ENCODE data around the gene CLDN25. TPM values are rescaled to one million over a fixed set of nuclear protein-coding genes. Genes with fewer than 3 reads are reported as not detected.

The CLDN25 gene
- total RNA-seq (2021; ENCODE audit: unreplicated experiment) (not detected), Bru-seq, nascent RNA (not detected), BruChase-seq, experiment 1, labeled RNA remaining after a 6-hour chase (not detected), BruChase-seq, experiment 2, labeled RNA remaining after a 2-hour chase (not detected)
- not detected in 2 replicates for polyA plus RNA-seq (2012)
- long read RNA-seq: 0 reads

DNA sequence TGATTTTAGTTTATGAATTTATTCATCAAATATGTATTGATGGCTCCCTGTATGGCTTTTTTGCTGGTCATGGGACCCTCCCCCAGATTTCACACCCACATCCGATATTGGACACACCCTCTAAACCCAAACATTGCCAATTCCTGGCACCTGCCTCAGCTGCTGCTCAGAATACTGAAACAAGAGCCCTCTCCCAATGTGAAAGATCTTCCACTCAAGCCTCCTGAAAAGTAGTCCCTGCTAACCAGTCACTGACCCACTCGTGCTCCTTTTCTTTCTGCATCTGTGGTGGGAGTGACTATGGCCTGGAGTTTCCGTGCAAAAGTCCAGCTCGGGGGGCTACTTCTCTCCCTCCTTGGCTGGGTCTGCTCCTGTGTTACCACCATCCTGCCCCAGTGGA, at the start of gene CLDN25:
Gene CLDN25 (plus strand): TSS at position 301 of the 400 bp plus-strand sequence. CDS start 0 bp downstream, at position 301.
- no peak for ATAC-seq
- no peak for DNase-seq (ENCODE audit: low read depth, low spot score)
- no peak within 1 kb of the TSS for H3K27ac ChIP-seq (ENCODE audit: low read depth, low read length)
- no peaks in the 10 kb centered on the region for H4K20me1 ChIP-seq (ENCODE audit: insufficient read depth)
- H3K79me2 ChIP-seq (ENCODE audit: insufficient read depth, low read length): no peaks in the 10 kb centered on the region
- H3K9ac ChIP-seq (ENCODE audit: low read length): no peak within 1 kb of the TSS
- TF ChIP-seq, protein P1, sequence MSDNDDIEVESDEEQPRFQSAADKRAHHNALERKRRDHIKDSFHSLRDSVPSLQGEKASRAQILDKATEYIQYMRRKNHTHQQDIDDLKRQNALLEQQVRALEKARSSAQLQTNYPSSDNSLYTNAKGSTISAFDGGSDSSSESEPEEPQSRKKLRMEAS (IDR thresholded peaks at IDR 0.05): no peak
- TF ChIP-seq SIN3A (IDR thresholded peaks at IDR 0.05; ENCODE audit: low read depth): no peak
- TF ChIP-seq TCF7L2 (IDR thresholded peaks at IDR 0.05; ENCODE audit: borderline replicate concordance, extremely low read depth, insufficient read depth, insufficient read length): no peak
- no peak for TF ChIP-seq YY1 (IDR thresholded peaks at IDR 0.05; ENCODE audit: extremely low read depth, insufficient replicate concordance, low read depth, low read length)
- no peak for TF ChIP-seq EZH2phosphoT487 (IDR thresholded peaks at IDR 0.05; ENCODE audit: borderline replicate concordance)
- no peak for TF ChIP-seq POLR2AphosphoS5 (IDR thresholded peaks at IDR 0.05; ENCODE audit: low read depth, low read length)
- TF ChIP-seq JUND (IDR thresholded peaks at IDR 0.05): no peak
- no peak for TF ChIP-seq ZFX (IDR thresholded peaks at IDR 0.05)
- TF ChIP-seq SRF (IDR thresholded peaks at IDR 0.05; ENCODE audit: low read depth): no peak
- TF ChIP-seq EGR1 (IDR thresholded peaks at IDR 0.05; ENCODE audit: low read depth): no peak
- no peak for TF ChIP-seq POLR2A (IDR thresholded peaks at IDR 0.05; ENCODE audit: borderline replicate concordance, extremely low read depth, insufficient read depth, insufficient read length)
- TF ChIP-seq CEBPB (IDR thresholded peaks at IDR 0.05; ENCODE audit: low read depth): no peak
- no peak for TF ChIP-seq EZH2 (IDR thresholded peaks at IDR 0.05)
- TF ChIP-seq ZNF274 (IDR thresholded peaks at IDR 0.05; ENCODE audit: low read depth, low read length): no peak
- no peaks in the 10 kb centered on the region for H3K9me2 ChIP-seq (ENCODE audit: insufficient read depth)
- BruUV-seq (replicated peaks): no TSS peak
- CTCF ChIA-PET: no interaction called here
- peaks cover 0 to 4% of the 10 kb centered on the region in 2 experiments; a peak in 1 of 4 replicates for H3K4me1 ChIP-seq (ENCODE audit: control insufficient read depth in 1 of 2, insufficient read depth in 2 of 2, low read length in 2 of 2)
- intact Hi-C loops (cut with micrococcal nuclease): no loop called here
- H3K36me3 ChIP-seq (ENCODE audit: control insufficient read depth in 1 of 2, insufficient read depth in 2 of 2, low read length in 2 of 2): no peaks in the 10 kb centered on the region
- POLR2A ChIA-PET: no interaction called here
- H3K4me3 ChIP-seq (replicated peaks in 1 of 2; ENCODE audit: low read depth in 1 of 2, low read length in 2 of 2): no peak within 1 kb of the TSS
- H3K4me2 ChIP-seq (ENCODE audit: low read length): no peak within 1 kb of the TSS
- peaks cover 14% of the 10 kb centered on the region for H3K27me3 ChIP-seq (ENCODE audit: insufficient read depth, low read length)
- no peak within 1 kb of the TSS for H2AFZ ChIP-seq (ENCODE audit: low read depth, low read length, poor library complexity, severe bottlenecking)
- no peaks in the 10 kb centered on the region for H3K9me3 ChIP-seq (ENCODE audit: control insufficient read depth in 1 of 2, insufficient read depth in 1 of 2, low read depth in 1 of 2, low read length in 2 of 2)
- RAD21 ChIA-PET (ENCODE audit: low non-redundant PET in 1 of 2, low total read pairs in 2 of 2, uncharacterized antibody in 2 of 2, unreplicated experiment in 2 of 2): no interaction called here
